COLO829 (cell line): ENCODE results near the gene GPC5.

ENCODE experiments used
- DNase-seq: peaks from one replicate; pipeline ENCODE4 v3.0.0; 2012; ENCODE audit warnings: low spot score

The GPC5 gene

GRCh38 chr13:91456837-91457236 lies 58.4 kb downstream of the GPC5 start:
- no peak for DNase-seq

GRCh38 chr13:91459485-91459884 lies 61.1 kb downstream of the GPC5 start:
- no peak for DNase-seq

- DNase-seq, result no peak
Measured at GRCh38 chr13:91464336-91464735, 65.9 kb downstream of the GPC5 start.

DNA sequence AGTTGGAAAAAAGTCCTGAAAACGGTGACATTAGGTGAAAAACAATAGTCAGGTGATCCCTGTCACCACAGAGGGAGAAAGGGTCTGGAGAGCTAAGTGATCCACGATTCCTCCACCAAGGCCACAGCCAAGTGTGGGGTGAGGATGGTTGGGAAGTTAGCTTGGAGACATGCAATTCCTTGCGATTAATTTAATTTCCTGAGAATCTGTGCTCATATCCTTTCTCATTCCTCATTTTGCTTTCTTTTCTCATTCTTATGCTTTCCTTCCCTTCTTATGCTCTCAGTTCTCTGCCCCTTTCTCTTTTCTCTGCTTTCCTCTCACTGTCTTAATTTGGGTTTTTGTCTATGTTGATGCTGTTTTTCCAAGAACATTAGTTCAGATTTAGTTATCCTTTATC lies 68.8 kb downstream of the GPC5 start:
- no peak for DNase-seq

GRCh38 chr13:91468301-91468700 lies 69.9 kb downstream of the GPC5 start:
- DNase-seq, result no peak

DNA sequence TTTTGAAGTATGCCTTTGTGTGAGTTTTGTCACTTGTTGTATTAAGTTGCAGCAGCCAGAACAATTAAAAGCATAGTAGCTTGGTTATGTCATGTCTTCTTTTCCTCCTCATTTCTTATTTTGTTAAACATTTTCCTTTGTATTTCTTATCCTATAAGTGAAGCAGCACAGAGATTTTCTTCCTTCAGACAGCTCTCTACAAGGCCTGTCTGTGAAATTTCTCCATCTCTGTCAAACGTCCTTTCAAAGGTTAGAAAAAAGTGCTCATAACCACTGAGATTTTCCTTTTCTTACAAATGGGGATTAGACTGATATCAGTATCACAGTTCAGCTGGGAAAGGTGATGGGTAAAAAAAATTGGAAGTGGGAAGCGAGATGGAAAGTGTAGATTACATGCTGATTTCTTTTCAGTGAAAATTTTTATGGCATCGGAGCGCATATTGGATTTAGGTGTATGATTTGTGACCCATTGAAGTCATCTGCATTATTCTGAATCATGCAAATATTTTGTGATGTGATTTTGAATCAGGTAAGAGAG lies 71.7 kb downstream of the GPC5 start:
- DNase-seq, result no peak

DNA sequence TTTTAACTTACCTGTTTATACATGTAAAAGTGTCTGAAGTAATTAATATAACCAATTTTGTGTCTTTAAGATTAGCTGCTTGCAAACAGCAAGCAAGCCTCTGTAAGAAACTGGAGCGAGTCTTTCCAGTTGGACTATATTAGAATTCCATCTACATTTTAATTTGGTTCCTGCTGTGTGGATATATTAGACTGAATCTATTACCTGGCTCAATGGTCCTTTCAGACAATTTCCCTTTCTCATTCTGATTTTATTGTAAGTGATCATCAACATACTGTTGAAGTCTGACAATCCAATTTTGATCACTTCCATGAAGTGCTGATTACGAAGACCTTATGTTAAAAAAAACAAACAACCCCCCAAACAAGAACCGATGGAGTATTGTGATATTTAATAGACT lies 72.3 kb downstream of the GPC5 start:
- no peak for DNase-seq

- no peak for DNase-seq
Measured at GRCh38 chr13:91482427-91482826, 84.0 kb downstream of the GPC5 start.

DNA sequence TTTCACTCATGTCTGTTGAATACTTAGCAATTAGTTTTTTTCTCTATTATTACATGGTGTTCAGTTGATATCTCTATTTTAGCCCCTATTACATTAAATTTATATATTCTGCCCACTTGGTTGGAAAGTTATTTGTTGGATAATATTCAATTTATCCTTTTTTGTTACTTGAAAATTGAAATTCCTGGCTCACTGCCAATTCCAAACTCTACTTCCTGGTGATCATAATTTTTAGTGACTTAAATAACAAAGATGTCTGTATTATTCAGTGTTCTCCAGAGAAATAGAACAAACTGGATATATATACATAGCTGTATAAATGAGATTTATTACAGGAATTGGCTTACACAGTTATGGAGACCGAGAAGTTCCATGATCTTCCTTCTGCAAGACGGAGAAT lies 93.6 kb downstream of the GPC5 start:
- DNase-seq, result no peak

- no peak for DNase-seq
Measured at GRCh38 chr13:91493442-91493841, 95.0 kb downstream of the GPC5 start.

- no peak for DNase-seq
Measured at GRCh38 chr13:91498298-91498697, 99.9 kb downstream of the GPC5 start.

DNA sequence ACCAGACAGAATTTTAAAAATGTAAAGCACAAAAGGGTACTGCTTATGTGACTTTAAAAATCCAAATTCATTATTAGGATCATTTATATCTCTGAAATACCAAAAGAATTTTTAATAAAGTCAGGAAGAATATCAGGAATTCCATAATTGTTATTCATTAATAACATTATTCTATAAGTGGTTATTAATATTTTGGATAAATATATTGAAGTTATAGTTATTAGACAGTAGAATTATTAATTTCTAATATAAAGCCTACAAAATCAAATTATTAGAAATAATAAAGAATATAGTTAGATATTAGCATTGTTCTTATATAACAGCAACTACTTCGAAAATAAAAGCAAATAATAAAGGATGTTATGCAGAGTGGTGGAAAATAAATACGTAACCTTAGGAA lies 105.8 kb downstream of the GPC5 start:
- DNase-seq, result no peak

DNA sequence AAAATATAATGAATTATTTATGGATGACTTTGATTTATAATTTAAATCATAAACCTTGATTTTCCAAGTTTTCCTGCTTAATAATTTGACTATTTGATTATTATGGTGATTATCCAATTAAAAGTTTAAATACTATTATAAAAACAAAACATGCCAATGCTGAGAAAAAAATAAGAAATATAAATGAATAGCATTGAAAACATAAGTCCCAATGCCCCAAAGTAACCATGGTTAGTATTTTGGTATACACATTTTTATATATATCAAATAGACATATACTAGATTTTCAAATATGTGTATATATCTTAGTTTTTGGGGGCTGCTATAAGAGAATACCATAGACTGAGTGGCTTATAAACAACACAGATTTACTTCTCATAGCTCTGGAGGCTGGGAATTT lies 108.3 kb downstream of the GPC5 start:
- DNase-seq, result no peak

- no peak for DNase-seq
Measured at GRCh38 chr13:91510058-91510457, 111.6 kb downstream of the GPC5 start.

GRCh38 chr13:91513790-91514189 lies 115.4 kb downstream of the GPC5 start:
- DNase-seq, result no peak

DNA sequence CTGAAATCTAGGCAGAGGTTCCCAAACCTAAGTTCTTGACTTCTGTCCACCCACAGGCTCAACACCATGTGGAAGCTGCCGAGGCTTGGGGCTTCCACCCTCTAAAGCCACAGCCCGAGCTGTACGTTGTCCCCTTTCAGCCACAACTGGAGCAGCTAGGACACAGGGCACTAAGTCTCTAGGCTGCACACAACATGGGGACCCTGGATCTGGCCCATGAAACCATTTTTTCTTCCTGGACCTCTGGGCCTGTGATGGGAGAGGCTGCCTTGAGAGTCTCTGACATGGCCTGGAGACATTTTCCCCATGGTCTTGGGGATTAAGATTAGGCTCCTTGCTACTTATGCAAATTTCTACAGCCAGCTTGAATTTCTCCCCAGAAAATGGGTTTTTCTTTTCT lies 118.4 kb downstream of the GPC5 start:
- no peak for DNase-seq

DNA sequence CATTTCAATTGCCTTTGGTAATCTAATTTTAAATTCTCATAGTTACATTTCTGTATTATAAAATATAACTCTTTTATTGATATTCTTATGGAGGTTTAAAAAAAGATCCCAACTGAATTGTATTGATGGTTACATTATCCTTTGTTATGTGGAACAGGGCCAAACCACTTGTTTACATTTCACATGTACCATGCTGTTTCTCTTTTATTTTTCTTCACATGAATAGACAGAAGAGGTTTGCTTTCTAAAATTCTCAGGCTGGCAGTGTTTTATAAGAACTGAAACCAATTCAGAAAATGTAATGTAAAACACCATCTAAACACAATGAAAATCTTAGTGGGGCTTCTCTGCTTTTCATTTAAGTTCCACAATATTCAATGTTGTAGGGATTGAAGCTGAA lies 122.5 kb downstream of the GPC5 start:
- DNase-seq, result no peak

- DNase-seq, result no peak
Measured at GRCh38 chr13:91523116-91523515, 124.7 kb downstream of the GPC5 start.

DNA sequence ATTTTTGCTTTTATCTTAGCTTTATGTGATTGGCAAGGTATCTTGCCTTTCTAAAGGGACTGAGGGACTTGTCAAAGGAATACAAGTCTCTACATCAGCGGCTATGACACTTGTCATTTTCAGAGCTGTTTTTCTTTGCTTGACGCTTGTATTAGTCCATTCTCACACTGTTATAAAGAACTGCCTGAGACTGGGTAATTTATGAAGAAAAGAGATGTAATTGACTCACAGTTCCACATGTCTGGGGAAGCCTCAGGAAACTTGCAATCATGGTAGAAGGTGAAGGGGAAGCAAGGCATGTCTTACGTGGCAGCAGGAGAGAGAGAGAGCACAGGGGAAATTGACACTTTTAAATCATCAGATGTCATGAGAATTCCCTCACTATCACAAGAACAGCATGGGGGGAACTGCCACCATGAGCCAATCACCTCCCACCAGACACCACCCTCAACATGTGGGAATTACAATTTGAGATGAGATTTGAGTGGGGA lies 128.2 kb downstream of the GPC5 start:
- DNase-seq, result no peak

GRCh38 chr13:91529739-91530482 lies 131.5 kb downstream of the GPC5 start:
- DNase-seq, result no peak

DNA sequence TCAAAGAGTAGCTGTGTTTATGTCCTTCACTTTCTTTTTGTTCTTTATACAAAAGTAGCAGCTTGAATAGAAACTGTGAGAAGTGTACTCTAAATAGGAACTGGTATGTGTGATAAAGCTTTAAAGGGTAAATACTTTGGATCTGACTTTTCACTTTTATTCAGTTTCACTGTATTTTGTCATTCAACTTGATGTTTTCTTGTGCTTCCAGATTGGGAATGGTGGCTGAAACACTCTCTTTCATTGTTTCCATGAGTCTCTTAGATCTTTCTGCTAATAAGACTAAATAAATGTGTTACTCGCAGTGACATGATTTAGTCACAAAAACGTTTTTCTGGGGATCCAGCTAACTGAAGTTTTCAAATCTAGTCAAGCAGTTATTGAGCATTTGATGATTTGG lies 133.2 kb downstream of the GPC5 start:
- DNase-seq, result no peak

DNA sequence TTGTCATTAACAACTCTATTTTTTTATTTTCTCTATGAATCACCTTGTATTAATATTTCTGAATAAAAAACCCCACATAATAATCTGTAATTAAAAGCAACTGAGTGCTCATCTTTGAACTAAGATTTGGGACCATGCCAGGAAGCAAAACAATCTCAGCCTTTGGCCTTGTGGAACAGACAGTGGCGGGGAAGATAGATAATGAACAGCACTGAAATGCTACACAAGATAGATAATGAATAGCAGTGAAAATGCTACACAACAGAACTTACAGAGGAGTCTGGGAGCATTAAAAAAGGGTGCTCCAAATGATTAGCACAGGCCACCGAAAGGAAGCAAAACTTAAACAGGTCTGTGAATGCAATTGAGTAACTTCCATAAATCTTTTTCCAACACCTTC lies 134.9 kb downstream of the GPC5 start:
- no peak for DNase-seq

DNA sequence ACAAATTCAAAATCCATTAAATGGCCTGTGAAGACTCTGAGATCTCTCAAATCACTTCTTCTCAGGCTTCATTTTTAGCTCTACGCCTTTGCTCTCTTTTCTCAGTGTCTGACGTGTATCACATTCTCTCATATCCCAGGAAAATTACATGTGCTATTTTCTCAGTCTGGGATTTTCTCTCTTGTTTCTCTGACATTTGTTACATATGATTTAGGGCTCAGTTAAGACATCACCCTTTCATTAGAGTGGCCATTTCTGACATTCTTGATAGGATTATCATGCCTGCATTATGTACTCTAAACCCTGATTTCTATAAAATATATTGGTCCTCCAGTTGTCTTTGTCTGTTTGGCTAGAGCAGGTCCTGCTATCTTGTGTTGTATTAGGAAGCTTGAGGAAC lies 136.6 kb downstream of the GPC5 start:
- no peak for DNase-seq

GRCh38 chr13:91537376-91537775 lies 139.0 kb downstream of the GPC5 start:
- no peak for DNase-seq
